ENCODE measurements around the gene SLC44A2.

Gene SLC44A2

GRCh38 chr19:10636304-10636972 is 11.1 kb downstream of the SLC44A2 start:
- H3K9ac ChIP-seq (ENCODE audit: low read length) = no peak overlapping the region
- H3K4me3 ChIP-seq (ENCODE audit: insufficient read depth, low read length, poor library complexity, severe bottlenecking) = no peak overlapping the region
- no peak overlapping the region for H2AFZ ChIP-seq (ENCODE audit: low read depth, low read length, severe bottlenecking)
- TF ChIP-seq CTCF (IDR thresholded peaks at IDR 0.05; ENCODE audit: insufficient read depth, low read length, poor library complexity, severe bottlenecking) (no peak), EZH2phosphoT487 (conservative IDR thresholded peaks at IDR 0.05; ENCODE audit: low read length) (no peak)
- H3K4me2 ChIP-seq (ENCODE audit: low read depth, low read length, poor library complexity, severe bottlenecking) = no peak overlapping the region
- H4K20me1 ChIP-seq (ENCODE audit: low read depth, low read length) = no peaks in the 10 kb centered on the region
- no peaks in the 10 kb centered on the region for H3K27me3 ChIP-seq (ENCODE audit: low read length)
- H3K27ac ChIP-seq (ENCODE audit: low read depth, low read length) = no peak overlapping the region
- no peaks in the 10 kb centered on the region for H3F3A ChIP-seq (ENCODE audit: insufficient read depth)
- no peaks in the 10 kb centered on the region for H3K79me2 ChIP-seq (ENCODE audit: insufficient read depth, low read length)
- H3K36me3 ChIP-seq (ENCODE audit: low read length) = no peaks in the 10 kb centered on the region
- no peaks in the 10 kb centered on the region for H3K9me3 ChIP-seq (ENCODE audit: insufficient read depth, low read length)
- H3K9me2 ChIP-seq (replicated peaks; ENCODE audit: insufficient read depth, low read length) = no peaks in the 10 kb centered on the region

- no peak overlapping the region for H3K4me2 ChIP-seq (ENCODE audit: low read depth, low read length, poor library complexity, severe bottlenecking)
- no peaks in the 10 kb centered on the region for H3K36me3 ChIP-seq (ENCODE audit: low read length)
- H3F3A ChIP-seq (ENCODE audit: insufficient read depth) = no peaks in the 10 kb centered on the region
These were observed 12.5 kb downstream of the SLC44A2 start for GRCh38 chr19:10637894-10638293.

GRCh38 chr19:10639836-10640235 is 14.5 kb downstream of the SLC44A2 start:
- Histone ChIP-seq H3K4me3 (ENCODE audit: insufficient read depth, low read length, poor library complexity, severe bottlenecking) (no peak overlapping the region), H3K9ac (ENCODE audit: low read length) (no peak overlapping the region), H2AFZ (ENCODE audit: low read depth, low read length, severe bottlenecking) (no peak overlapping the region), H3K27me3 (ENCODE audit: low read length) (no peaks in the 10 kb centered on the region), H3K79me2 (ENCODE audit: insufficient read depth, low read length) (no peaks in the 10 kb centered on the region), H3K36me3 (ENCODE audit: low read length) (no peaks in the 10 kb centered on the region), H3F3A (ENCODE audit: insufficient read depth) (no peaks in the 10 kb centered on the region), H3K9me3 (ENCODE audit: insufficient read depth, low read length) (no peaks in the 10 kb centered on the region), H4K20me1 (ENCODE audit: low read depth, low read length) (no peaks in the 10 kb centered on the region), H3K4me2 (ENCODE audit: low read depth, low read length, poor library complexity, severe bottlenecking) (no peak overlapping the region), H3K27ac (ENCODE audit: low read depth, low read length) (no peak overlapping the region), H3K9me2 (replicated peaks; ENCODE audit: insufficient read depth, low read length) (no peaks in the 10 kb centered on the region)
- TF ChIP-seq EZH2phosphoT487 (conservative IDR thresholded peaks at IDR 0.05; ENCODE audit: low read length) (no peak), CTCF (IDR thresholded peaks at IDR 0.05; ENCODE audit: insufficient read depth, low read length, poor library complexity, severe bottlenecking) (no peak)

More at GRCh38 chr19:10637894-10638293, 12.5 kb downstream of the SLC44A2 start:
- Histone ChIP-seq H2AFZ (ENCODE audit: low read depth, low read length, severe bottlenecking) (no peak overlapping the region), H3K9me3 (ENCODE audit: insufficient read depth, low read length) (no peaks in the 10 kb centered on the region), H3K27me3 (ENCODE audit: low read length) (no peaks in the 10 kb centered on the region), H3K4me3 (ENCODE audit: insufficient read depth, low read length, poor library complexity, severe bottlenecking) (no peak overlapping the region), H4K20me1 (ENCODE audit: low read depth, low read length) (no peaks in the 10 kb centered on the region), H3K79me2 (ENCODE audit: insufficient read depth, low read length) (no peaks in the 10 kb centered on the region), H3K9me2 (replicated peaks; ENCODE audit: insufficient read depth, low read length) (no peaks in the 10 kb centered on the region), H3K27ac (ENCODE audit: low read depth, low read length) (no peak overlapping the region), H3K9ac (ENCODE audit: low read length) (no peak overlapping the region)
- TF ChIP-seq EZH2phosphoT487 (conservative IDR thresholded peaks at IDR 0.05; ENCODE audit: low read length) = no peak
- no peak for TF ChIP-seq CTCF (IDR thresholded peaks at IDR 0.05; ENCODE audit: insufficient read depth, low read length, poor library complexity, severe bottlenecking)

All from SU-DHL-6 (cell line).